PC-3 (cell line): ENCODE data around the gene LHFPL6. TPM values are rescaled to one million over a fixed set of nuclear protein-coding genes. Genes with fewer than 3 reads are reported as not detected.
A peak's percentile ranks its signal among the peaks of the same experiment; 100 is the strongest.

ENCODE experiments used
- ATAC-seq: fragments of 200-7000 bp; cut with Tn5 transposase; 2 replicates; pipeline ENCODE4 v1.9.1; 2020; ENCODE audit warnings: mild to moderate bottlenecking, moderate library complexity
- BruUV-seq: library from RNA; stranded (reverse); fragments of 400-500 nt; replicated peaks from 2 replicates; lab custom pipeline; 2021; lab: Mats Ljungman, UMichigan
- CTCF ChIA-PET: fragments of 300-600 bp; sonication (Branson Sonifier 250); formaldehyde crosslinking; loops from one replicate; lab custom pipeline; 2022; ENCODE audit warnings: antibody characterized with exemption; lab: Charles Lee
- POLR2A ChIA-PET: fragments of 300-600 bp; sonication (Branson Sonifier 250); formaldehyde crosslinking; loops from one replicate; lab custom pipeline; 2022; ENCODE audit warnings: antibody characterized with exemption; ENCODE audit not compliant: unreplicated experiment; lab: Charles Lee
- DNase-seq: peaks from one replicate; pipeline ENCODE4 v3.0.0-alpha.2; 2015
- H2AFZ ChIP-seq: fragments of 300-600 bp; sonication (generic); 2 replicates; pipeline ENCODE4 v1.6.0; 2016; ENCODE audit warnings: antibody characterized with exemption, low read length
- H3F3A ChIP-seq: fragments of 300-600 bp; sonication (generic); one replicate; pipeline ENCODE4 v1.6.0; 2017; ENCODE audit warnings: antibody characterized with exemption, low read length, control low read depth, mild to moderate bottlenecking; ENCODE audit not compliant: unreplicated experiment
- H3K27ac ChIP-seq: fragments of 300-600 bp; sonication (generic); 2 replicates; pipeline ENCODE4 v1.5.1; 2016; ENCODE audit warnings: mild to moderate bottlenecking, low read length
- H3K27me3 ChIP-seq: fragments of 300-600 bp; sonication (generic); 2 replicates; pipeline ENCODE4 v1.6.1; 2016; ENCODE audit warnings: low read length, mixed read lengths
- H3K36me3 ChIP-seq: fragments of 300-600 bp; sonication (generic); 2 replicates; pipeline ENCODE4 v1.6.1; 2016; ENCODE audit warnings: low read depth, mixed run types, low read length, mixed read lengths
- H3K4me1 ChIP-seq: fragments of 300-600 bp; sonication (generic); 2 replicates; pipeline ENCODE4 v1.5.1; 2016; ENCODE audit warnings: low read length; ENCODE audit not compliant: insufficient read depth
- H3K4me2 ChIP-seq: fragments of 300-600 bp; sonication (generic); 2 replicates; pipeline ENCODE4 v1.6.0; 2016; ENCODE audit warnings: low read length
- H3K4me3 ChIP-seq: fragments of 300-600 bp; sonication (generic); 2 replicates; pipeline ENCODE4 v1.5.1; 2016; ENCODE audit warnings: mild to moderate bottlenecking, low read length, mixed read lengths
- H3K79me2 ChIP-seq: fragments of 300-600 bp; sonication (generic); 2 replicates; pipeline ENCODE4 v1.6.1; 2017; ENCODE audit warnings: low read length, mixed read lengths
- H3K9ac ChIP-seq: fragments of 300-600 bp; sonication (generic); 2 replicates; pipeline ENCODE4 v1.6.0; 2016; ENCODE audit warnings: mild to moderate bottlenecking, low read length
- H3K9me2 ChIP-seq: fragments of 300-600 bp; sonication (generic); replicated peaks from 2 replicates; pipeline ENCODE4 v1.6.1; 2016; ENCODE audit warnings: mixed run types, low read length, mixed read lengths
- H3K9me3 ChIP-seq: fragments of 300-600 bp; sonication (generic); 2 replicates; pipeline ENCODE4 v1.6.1; 2016; ENCODE audit warnings: low read length, mixed read lengths
- H4K20me1 ChIP-seq: fragments of 300-600 bp; sonication (generic); 2 replicates; pipeline ENCODE4 v1.6.1; 2016; ENCODE audit warnings: low read length, mixed read lengths
- EZH2 ChIP-seq: fragments of 300-600 bp; sonication (generic); IDR thresholded peaks from one replicate; pipeline ENCODE4 v1.6.1; 2017; ENCODE audit warnings: antibody characterized with exemption, mild to moderate bottlenecking, low read length; ENCODE audit not compliant: unreplicated experiment
- EZH2phosphoT487 ChIP-seq: fragments of 300-600 bp; sonication (generic); IDR thresholded peaks from 2 replicates; pipeline ENCODE4 v1.6.1; 2018; ENCODE audit warnings: mild to moderate bottlenecking, antibody characterized with exemption, low read length, borderline replicate concordance
- intact Hi-C: fragments of 100-400 bp; cut with micrococcal nuclease; formaldehyde crosslinking; loops from 2 replicates; pipeline ENCODE4 v1.9.0; 2023
- total RNA-seq: library from RNA; depleted of rRNA; stranded (reverse); fragments of >200 nt; gene quantifications from 2 replicates; pipeline ENCODE4 v1.2.3, GENCODE V29; 2014
- TF ChIP-seq, protein P1 (sequence below): fragments of 300-600 bp; sonication (generic); conservative IDR thresholded peaks from 2 replicates; pipeline ENCODE4 v1.5.1; 2017; ENCODE audit warnings: antibody characterized with exemption, low read depth, mild to moderate bottlenecking, low read length

LHFPL6 gene
- total RNA-seq, 1 experiment from 2014 or later = 7.8 TPM

DNA sequence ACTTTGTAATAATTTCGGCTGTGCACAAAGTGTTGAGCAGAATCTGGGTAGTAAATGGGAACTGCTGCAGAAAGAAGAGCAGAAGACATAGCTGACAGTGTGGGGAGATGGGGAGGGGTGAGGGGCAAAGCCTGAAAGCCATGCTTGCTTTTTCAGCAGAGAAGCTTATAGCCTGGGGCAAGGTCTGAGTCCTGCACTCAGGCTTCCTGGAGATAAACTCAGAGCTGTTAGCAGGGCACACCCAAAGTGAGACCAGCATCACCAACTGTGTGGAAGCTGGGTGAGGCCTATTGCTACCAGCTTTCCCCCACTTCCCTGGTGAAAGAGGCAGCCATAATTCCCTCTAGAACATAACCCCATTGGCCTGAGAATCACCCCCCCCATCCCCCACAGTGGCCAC lies 15.6 kb upstream of the LHFPL6 start:
- Histone ChIP-seq H3F3A (no peaks in the 10 kb centered on the region), H3K9me3 (no peaks in the 10 kb centered on the region), H3K36me3 (no peaks in the 10 kb centered on the region), H4K20me1 (no peaks in the 10 kb centered on the region), H3K4me1 (no peaks in the 10 kb centered on the region), H3K79me2 (no peaks in the 10 kb centered on the region), H3K27ac (no peak overlapping the region), H3K4me3 (no peak overlapping the region), H2AFZ (no peak overlapping the region), H3K27me3 (no peaks in the 10 kb centered on the region), H3K4me2 (no peak overlapping the region), H3K9ac (no peak overlapping the region), H3K9me2 (no peaks in the 10 kb centered on the region)
- TF ChIP-seq, protein P1, sequence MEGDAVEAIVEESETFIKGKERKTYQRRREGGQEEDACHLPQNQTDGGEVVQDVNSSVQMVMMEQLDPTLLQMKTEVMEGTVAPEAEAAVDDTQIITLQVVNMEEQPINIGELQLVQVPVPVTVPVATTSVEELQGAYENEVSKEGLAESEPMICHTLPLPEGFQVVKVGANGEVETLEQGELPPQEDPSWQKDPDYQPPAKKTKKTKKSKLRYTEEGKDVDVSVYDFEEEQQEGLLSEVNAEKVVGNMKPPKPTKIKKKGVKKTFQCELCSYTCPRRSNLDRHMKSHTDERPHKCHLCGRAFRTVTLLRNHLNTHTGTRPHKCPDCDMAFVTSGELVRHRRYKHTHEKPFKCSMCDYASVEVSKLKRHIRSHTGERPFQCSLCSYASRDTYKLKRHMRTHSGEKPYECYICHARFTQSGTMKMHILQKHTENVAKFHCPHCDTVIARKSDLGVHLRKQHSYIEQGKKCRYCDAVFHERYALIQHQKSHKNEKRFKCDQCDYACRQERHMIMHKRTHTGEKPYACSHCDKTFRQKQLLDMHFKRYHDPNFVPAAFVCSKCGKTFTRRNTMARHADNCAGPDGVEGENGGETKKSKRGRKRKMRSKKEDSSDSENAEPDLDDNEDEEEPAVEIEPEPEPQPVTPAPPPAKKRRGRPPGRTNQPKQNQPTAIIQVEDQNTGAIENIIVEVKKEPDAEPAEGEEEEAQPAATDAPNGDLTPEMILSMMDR = no peak
- TF ChIP-seq EZH2 = no peak
- no peak for TF ChIP-seq EZH2phosphoT487
- POLR2A ChIA-PET = no interaction called here
- no TSS peak for BruUV-seq
- no peak for DNase-seq
- CTCF ChIA-PET = interaction anchor here (0.6 kb wide), 1 partner anchor 475 kb away, joined by 22 read pairs; no protein-coding TSS in a partner anchor
- intact Hi-C loops = no loop called here
- no peak for ATAC-seq

DNA sequence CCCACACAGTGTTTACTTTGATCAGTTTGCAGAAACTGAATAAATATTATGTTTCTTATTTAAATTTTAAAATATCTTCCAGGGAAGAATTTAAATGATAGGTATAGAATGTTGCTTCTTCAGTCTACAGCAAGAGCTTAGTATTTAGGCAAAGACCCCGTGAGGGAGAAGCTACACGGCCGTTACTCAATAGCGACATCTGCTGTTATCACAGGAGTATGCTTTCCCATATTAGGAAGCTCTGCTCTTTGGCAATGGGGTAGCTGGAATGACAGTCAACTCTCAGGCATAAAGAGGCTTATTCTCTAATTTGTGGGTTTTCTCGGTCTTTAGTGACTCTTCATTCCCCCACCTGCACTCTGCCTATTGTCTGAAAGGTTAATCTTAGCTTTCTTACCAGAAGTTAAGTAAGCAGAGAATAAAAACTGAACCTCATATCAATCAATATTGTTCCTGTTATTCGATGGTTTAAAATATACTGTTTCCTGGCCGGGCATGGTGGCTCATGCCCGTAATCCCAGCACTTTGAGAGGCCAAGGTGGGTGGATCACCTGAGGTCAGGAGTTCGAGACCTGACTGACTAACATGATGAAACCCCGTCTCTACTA lies 13.2 kb upstream of the LHFPL6 start:
- Histone ChIP-seq H3K9ac (no peak overlapping the region), H3K27ac (no peak overlapping the region), H3K9me2 (no peaks in the 10 kb centered on the region), H3K27me3 (no peaks in the 10 kb centered on the region), H3K36me3 (no peaks in the 10 kb centered on the region), H2AFZ (no peak overlapping the region), H3K4me2 (no peak overlapping the region), H3K9me3 (no peaks in the 10 kb centered on the region), H3K79me2 (no peaks in the 10 kb centered on the region), H4K20me1 (no peaks in the 10 kb centered on the region), H3K4me3 (no peak overlapping the region), H3K4me1 (no peaks in the 10 kb centered on the region), H3F3A (no peaks in the 10 kb centered on the region)
- intact Hi-C loops = loop anchor here (1.0 to 2.0 kb wide), 4 partner anchors 201 to 565 kb away; no protein-coding TSS in a partner anchor
- no TSS peak for BruUV-seq
- ATAC-seq = peak; percentile 59
- peak; percentile 72 for DNase-seq
- CTCF ChIA-PET = interaction anchor here (0.5 to 1.1 kb wide), 17 partner anchors 14 to 565 kb away, joined by 3 to 7 read pairs (median 4); partner anchors contain the start of gene LHFPL6
- no peak for TF ChIP-seq EZH2
- TF ChIP-seq, protein P1 = peak; percentile 77
- POLR2A ChIA-PET = no interaction called here

DNA sequence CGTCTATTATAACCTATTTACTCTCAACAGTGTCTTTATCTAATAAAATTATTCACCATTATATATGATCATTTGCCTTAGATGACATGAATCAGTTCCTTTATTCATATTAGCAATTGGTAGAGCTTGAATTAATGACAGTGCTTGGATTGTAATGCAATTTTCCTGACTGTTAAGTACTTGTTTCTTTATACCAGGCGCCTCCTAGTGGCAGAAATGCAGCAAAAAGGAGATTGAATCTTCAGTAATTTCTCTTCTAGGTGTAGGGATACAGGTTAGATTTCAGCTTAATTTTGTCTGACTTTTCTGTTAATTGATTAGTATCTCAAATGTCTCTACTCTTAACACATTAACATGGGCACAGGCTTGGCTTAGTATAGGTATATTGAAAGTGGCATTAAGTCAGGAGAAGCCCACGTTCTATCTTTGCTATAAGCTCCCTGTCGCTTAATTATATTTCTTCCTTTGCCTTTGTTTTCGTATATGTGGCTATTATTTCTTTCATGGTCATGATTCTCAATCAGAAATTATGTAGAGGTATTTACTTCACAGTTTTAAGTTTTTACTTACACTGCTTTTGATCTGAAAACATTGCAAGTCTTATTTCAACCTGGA lies 9.1 kb upstream of the LHFPL6 start:
- Histone ChIP-seq H3K36me3 (no peaks in the 10 kb centered on the region), H3K4me1 (no peaks in the 10 kb centered on the region), H3K27ac (no peak overlapping the region), H4K20me1 (no peaks in the 10 kb centered on the region), H3K27me3 (no peaks in the 10 kb centered on the region), H3K4me3 (no peak overlapping the region), H3K9me2 (no peaks in the 10 kb centered on the region), H3K79me2 (no peaks in the 10 kb centered on the region), H2AFZ (no peak overlapping the region), H3K4me2 (no peak overlapping the region), H3K9me3 (no peaks in the 10 kb centered on the region), H3F3A (no peaks in the 10 kb centered on the region), H3K9ac (no peak overlapping the region)
- ATAC-seq (peak; percentile 64), DNase-seq (peak; percentile 78)
- intact Hi-C loops = loop anchor here (1.0 kb wide), 1 partner anchor 197 kb away; no protein-coding TSS in a partner anchor
- CTCF ChIA-PET = interaction anchor here (0.6 to 1.1 kb wide), 6 partner anchors 80 to 561 kb away, joined by 3 to 6 read pairs (median 3); no protein-coding TSS in a partner anchor
- no TSS peak for BruUV-seq
- POLR2A ChIA-PET = no interaction called here
- TF ChIP-seq EZH2phosphoT487 (no peak), EZH2 (no peak)
- TF ChIP-seq, protein P1 = peak; percentile 82
